GM12864 (cell line): ENCODE results near the gene DNAJC10.

ENCODE experiments used
- DNase-seq: peaks from one replicate; pipeline ENCODE4 v3.0.0-alpha.2; 2011; ENCODE audit warnings: low read depth
- H3K4me3 ChIP-seq: 2 replicates; pipeline ENCODE4 v1.5.1; 2011; ENCODE audit warnings: mild to moderate bottlenecking, low read depth, low read length, control low read depth
- CTCF ChIP-seq: IDR thresholded peaks from 2 replicates; pipeline ENCODE4 v1.5.1; 2011; ENCODE audit warnings: low read depth, mild to moderate bottlenecking, moderate library complexity, low read length, control low read depth, inconsistent platforms; ENCODE audit errors: missing control alignments

The DNAJC10 gene

GRCh38 chr2:182831101-182831500 lies 115.0 kb downstream of the DNAJC10 start:
- DNase-seq = no peak

GRCh38 chr2:182831921-182832320 lies 115.9 kb downstream of the DNAJC10 start:
- DNase-seq = no peak
- no peak overlapping the region for H3K4me3 ChIP-seq
- no peak for TF ChIP-seq CTCF

More at GRCh38 chr2:182831101-182831500, 115.0 kb downstream of the DNAJC10 start:
- H3K4me3 ChIP-seq = no peak overlapping the region
- TF ChIP-seq CTCF = no peak

- TF ChIP-seq CTCF = no peak
- no peak overlapping the region for H3K4me3 ChIP-seq
- no peak for DNase-seq
Measured at GRCh38 chr2:182833084-182833854, 117.2 kb downstream of the DNAJC10 start.

GRCh38 chr2:182834293-182834692 lies 118.2 kb downstream of the DNAJC10 start:
- no peak for TF ChIP-seq CTCF
- no peak overlapping the region for H3K4me3 ChIP-seq
- no peak for DNase-seq

- DNase-seq = no peak
- TF ChIP-seq CTCF = no peak
- no peak overlapping the region for H3K4me3 ChIP-seq
Measured at GRCh38 chr2:182836451-182836850, 120.4 kb downstream of the DNAJC10 start.
